Esophagus muscularis mucosa (tissue), 4 donors: ENCODE measurements around the gene KCNA10. TPM values are rescaled to one million over a fixed set of nuclear protein-coding genes. Genes with fewer than 3 reads are reported as not detected.

Experiments used
- DNase-seq: peaks from one replicate; pipeline ENCODE4 v3.0.0-alpha.2; 2017; ENCODE audit errors: extremely low spot score
- H3K27ac ChIP-seq, 4 donors: fragments of 200-600 bp; sonication (generic); replicated peaks in 1 of 4; 1 replicate in 3 of 4; 2 replicates in 1 of 4; pipeline ENCODE4 v1.5.1; 2016 to 2019; ENCODE audit warnings: mild to moderate bottlenecking in 1 of 4
- H3K27me3 ChIP-seq, 4 donors: fragments of 200-600 bp; sonication (generic); one replicate each; pipeline versions ENCODE4 v1.5.1 to v1.6.0; 2016 to 2019
- H3K36me3 ChIP-seq, 4 donors: fragments of 200-600 bp; sonication (generic); one replicate each; pipeline ENCODE4 v1.5.1; 2016 to 2019
- H3K4me1 ChIP-seq, 4 donors: fragments of 200-600 bp; sonication (generic); one replicate each; pipeline ENCODE4 v1.5.1; 2016 to 2019
- H3K4me3 ChIP-seq, 4 donors: fragments of 200-600 bp; sonication (generic); 1 replicate in 2 of 4; 2 replicates in 2 of 4; pipeline ENCODE4 v1.5.1; 2016 to 2019; ENCODE audit warnings: mild to moderate bottlenecking in 4 of 4, moderate library complexity in 1 of 4
- H3K9me3 ChIP-seq, 4 donors: fragments of 200-600 bp; sonication (generic); 1 replicate in 3 of 4; 2 replicates in 1 of 4; pipeline ENCODE4 v1.5.1; 2016 to 2019
- EP300 ChIP-seq: sonication (generic); formaldehyde crosslinking; IDR thresholded peaks from one replicate; pipeline ENCODE4 v1.6.1; 2017; ENCODE audit warnings: antibody characterized with exemption
- POLR2A ChIP-seq: fragments of 450-650 bp; IDR thresholded peaks from one replicate; pipeline ENCODE4 v1.6.1; 2017; ENCODE audit warnings: antibody characterized with exemption, moderate library complexity, mild to moderate bottlenecking, low read depth
- POLR2AphosphoS5 ChIP-seq, 2 donors: sonication (generic); formaldehyde crosslinking; IDR thresholded peaks; one replicate each; pipeline ENCODE4 v1.6.1; 2017; ENCODE audit warnings: antibody characterized with exemption in 2 of 2
- WGBS: methylation state at CpG from one replicate; pipeline ENCODE4 v1.1.5; 2018; 5-methylcytosine and 5-hydroxymethylcytosine counted together
- intact Hi-C: fragments of 100-400 bp; cut with DNase I; formaldehyde crosslinking; loops from one replicate; pipeline ENCODE4 v1.15.1; 2023
- total RNA-seq, 4 donors: library from RNA; depleted of rRNA; stranded (reverse); fragments of >200 nt; gene quantifications; one replicate each; pipeline versions ENCODE4 v1.1.0 to v1.2.1, GENCODE V29; 2016
- TF ChIP-seq, protein P1 (sequence below), 3 experiments: fragments of 200-600 bp in 2 of 3; fragments of 450-650 bp in 1 of 3; sonication (generic) in 2 of 3; IDR thresholded peaks; one replicate each; pipeline ENCODE4 v1.5.1; 2017 to 2019; ENCODE audit warnings: antibody characterized with exemption in 3 of 3, mild to moderate bottlenecking in 2 of 3, moderate library complexity in 1 of 3

The KCNA10 gene
- total RNA-seq, 4 donors from 2014 or later: 0.23 TPM; not detected in 3

- DNase-seq: no peak
- H3K4me3 ChIP-seq: no peak overlapping the region
- H3K4me1 ChIP-seq: peaks cover 0 to 4% (median 2%) of the 10 kb centered on the region in 4 donors
- WGBS: 66% methylated on average over 4 of the region's 4 CpGs
- H3K9me3 ChIP-seq: no peaks in the 10 kb centered on the region
- no peak overlapping the region for H3K27ac ChIP-seq
- peaks cover 0 to 16% (median 0%) of the 10 kb centered on the region in 4 donors for H3K27me3 ChIP-seq
- no peaks in the 10 kb centered on the region for H3K36me3 ChIP-seq
- intact Hi-C loops: no loop called here
- TF ChIP-seq POLR2A (no peak), EP300 (no peak), POLR2AphosphoS5 (IDR thresholded peaks at IDR 0.05) (no peak)
- TF ChIP-seq, protein P1, sequence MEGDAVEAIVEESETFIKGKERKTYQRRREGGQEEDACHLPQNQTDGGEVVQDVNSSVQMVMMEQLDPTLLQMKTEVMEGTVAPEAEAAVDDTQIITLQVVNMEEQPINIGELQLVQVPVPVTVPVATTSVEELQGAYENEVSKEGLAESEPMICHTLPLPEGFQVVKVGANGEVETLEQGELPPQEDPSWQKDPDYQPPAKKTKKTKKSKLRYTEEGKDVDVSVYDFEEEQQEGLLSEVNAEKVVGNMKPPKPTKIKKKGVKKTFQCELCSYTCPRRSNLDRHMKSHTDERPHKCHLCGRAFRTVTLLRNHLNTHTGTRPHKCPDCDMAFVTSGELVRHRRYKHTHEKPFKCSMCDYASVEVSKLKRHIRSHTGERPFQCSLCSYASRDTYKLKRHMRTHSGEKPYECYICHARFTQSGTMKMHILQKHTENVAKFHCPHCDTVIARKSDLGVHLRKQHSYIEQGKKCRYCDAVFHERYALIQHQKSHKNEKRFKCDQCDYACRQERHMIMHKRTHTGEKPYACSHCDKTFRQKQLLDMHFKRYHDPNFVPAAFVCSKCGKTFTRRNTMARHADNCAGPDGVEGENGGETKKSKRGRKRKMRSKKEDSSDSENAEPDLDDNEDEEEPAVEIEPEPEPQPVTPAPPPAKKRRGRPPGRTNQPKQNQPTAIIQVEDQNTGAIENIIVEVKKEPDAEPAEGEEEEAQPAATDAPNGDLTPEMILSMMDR (IDR thresholded peaks at IDR 0.05): no peak
Measured at GRCh38 chr1:110480356-110481096, 38.4 kb downstream of the KCNA10 start.

- TF ChIP-seq POLR2A (no peak), POLR2AphosphoS5 (IDR thresholded peaks at IDR 0.05) (no peak), EP300 (no peak)
- TF ChIP-seq, protein P1 (IDR thresholded peaks at IDR 0.05): no peak
- intact Hi-C loops: no loop called here
- Histone ChIP-seq H3K36me3 (no peaks in the 10 kb centered on the region), H3K9me3 (no peaks in the 10 kb centered on the region), H3K4me1 (peaks cover 0 to 4% (median 2%) of the 10 kb centered on the region in 4 donors), H3K4me3 (no peak overlapping the region), H3K27ac (no peak overlapping the region), H3K27me3 (peaks cover 0 to 16% (median 0%) of the 10 kb centered on the region in 4 donors)
- DNase-seq: no peak
- WGBS: 95% methylated on average over 7 of the region's 8 CpGs
Measured at GRCh38 chr1:110478886-110479285, 40.1 kb downstream of the KCNA10 start.

GRCh38 chr1:110477967-110478640 is 40.9 kb downstream of the KCNA10 start:
- DNase-seq: no peak
- WGBS: 90% methylated on average over 3 of the region's 3 CpGs
- Histone ChIP-seq H3K9me3 (no peaks in the 10 kb centered on the region), H3K36me3 (no peaks in the 10 kb centered on the region), H3K4me3 (no peak overlapping the region), H3K27me3 (peaks cover 0 to 9% (median 0%) of the 10 kb centered on the region in 4 donors), H3K27ac (no peak overlapping the region), H3K4me1 (peaks cover 0 to 4% (median 2%) of the 10 kb centered on the region in 4 donors)
- TF ChIP-seq POLR2AphosphoS5 (IDR thresholded peaks at IDR 0.05) (no peak), EP300 (no peak), POLR2A (no peak)
- TF ChIP-seq, protein P1 (IDR thresholded peaks at IDR 0.05): no peak
- intact Hi-C loops: no loop called here

DNA sequence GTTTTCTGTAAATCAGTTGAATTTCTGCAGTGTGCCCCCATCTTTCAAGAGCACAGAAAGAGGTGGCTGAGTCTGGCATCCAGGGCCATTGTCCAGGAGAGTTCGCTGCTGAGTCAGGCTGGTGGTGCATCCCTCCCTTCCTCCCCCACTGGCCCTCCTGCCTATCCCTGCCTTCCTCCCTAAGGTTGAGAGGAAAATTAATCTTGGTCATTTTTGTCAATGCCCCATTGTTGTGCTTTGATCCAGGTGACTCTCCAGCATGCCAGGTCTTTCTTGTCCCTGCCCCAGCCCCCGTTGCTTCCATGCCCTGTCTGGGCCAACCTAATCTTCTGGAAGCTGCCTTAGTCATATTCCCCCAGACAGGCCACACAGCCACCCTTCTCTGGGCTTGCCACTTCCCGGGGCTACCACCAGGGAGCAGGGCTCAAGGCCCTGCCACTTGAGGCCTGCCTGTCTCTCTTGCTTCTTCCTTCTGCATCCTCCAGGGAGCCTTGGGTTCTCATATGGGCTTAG is 41.5 kb downstream of the KCNA10 start:
- Histone ChIP-seq H3K36me3 (no peaks in the 10 kb centered on the region), H3K4me3 (no peak overlapping the region), H3K4me1 (peaks cover 0 to 2% (median under 1%) of the 10 kb centered on the region in 4 donors), H3K27me3 (peaks cover 0 to 6% (median 0%) of the 10 kb centered on the region in 4 donors), H3K9me3 (no peaks in the 10 kb centered on the region), H3K27ac (no peak overlapping the region)
- WGBS: 75% methylated on average over 3 of the region's 3 CpGs
- TF ChIP-seq POLR2AphosphoS5 (IDR thresholded peaks at IDR 0.05): no peak
- TF ChIP-seq EP300: no peak
- TF ChIP-seq, protein P1 (IDR thresholded peaks at IDR 0.05): no peak
- no peak for TF ChIP-seq POLR2A
- no peak for DNase-seq
- intact Hi-C loops: no loop called here
